GM12878 (cell line): ENCODE data around the gene CD82. TPM values are rescaled to one million over a fixed set of nuclear protein-coding genes. Genes with fewer than 3 reads are reported as not detected.

Experiments
- ATAC-seq: fragments of 200-7000 bp; cut with Tn5 transposase; 3 replicates; pipeline ENCODE4 v1.9.1; 2020; ENCODE audit warnings: mild to moderate bottlenecking, moderate library complexity
- Bru-seq: library from RNA; stranded (reverse); fragments of 400-500 nt; gene quantifications from one replicate; lab custom pipeline; 2021; lab: Mats Ljungman, UMichigan
- BruChase-seq, 2 experiments: library from RNA; stranded (reverse); fragments of 400-500 nt; gene quantifications; one replicate each; lab custom pipeline; 2021; lab: Mats Ljungman, UMichigan
- BruUV-seq: library from RNA; stranded (reverse); fragments of 400-500 nt; replicated peaks from 2 replicates; lab custom pipeline; 2021; lab: Mats Ljungman, UMichigan
- CTCF ChIA-PET: fragments of 300-600 bp; sonication (Branson Sonifier 250); formaldehyde crosslinking; extraction: SDS; loops from one replicate; lab custom pipeline; 2021; ENCODE audit warnings: inconsistent platforms; lab: Yijun Ruan, JAX
- POLR2A ChIA-PET: fragments of 350-600 bp; formaldehyde crosslinking; extraction: SDS; loops from one replicate; lab custom pipeline; 2021; ENCODE audit warnings: inconsistent platforms; lab: Charles Lee
- RAD21 ChIA-PET: fragments of 300-600 bp; sonication (Branson Sonifier 250); formaldehyde crosslinking; loops from one replicate; lab custom pipeline; 2023; ENCODE audit warnings: antibody characterized with exemption; ENCODE audit not compliant: unreplicated experiment; lab: Charles Lee
- SMC1A ChIA-PET: fragments of 300-600 bp; sonication (Branson Sonifier 250); formaldehyde crosslinking; loops from one replicate; lab custom pipeline; 2023; ENCODE audit not compliant: unreplicated experiment, uncharacterized antibody; lab: Charles Lee
- DNase-seq: peaks from one replicate; pipeline ENCODE4 v3.0.0-alpha.2; 2011; ENCODE audit warnings: low read depth, low spot score
- FAIRE-seq: peaks from 3 replicates; lab custom pipeline; 2011; peaks lifted over from hg19 to GRCh38; lab: Jason Lieb, UNC
- H2AFZ ChIP-seq: 2 replicates; pipeline ENCODE4 v1.6.0; 2011; ENCODE audit warnings: low read depth, low read length, control low read depth; ENCODE audit not compliant: control insufficient read depth
- H3K27ac ChIP-seq: 2 replicates; pipeline ENCODE4 v1.5.1; 2011; ENCODE audit warnings: control low read depth; ENCODE audit not compliant: control insufficient read depth, insufficient read depth
- H3K27me3 ChIP-seq, 2 experiments: replicated peaks in 1 of 2; 2 replicates each; pipeline versions ENCODE4 v1.6.0 to v1.6.1; 2011; ENCODE audit warnings: low read length in 1 of 2; ENCODE audit not compliant: control insufficient read depth in 2 of 2, insufficient read depth in 2 of 2
- H3K36me3 ChIP-seq, 2 experiments: 2 replicates each; pipeline ENCODE4 v1.5.1; 2011; ENCODE audit warnings: low read length in 1 of 2; ENCODE audit not compliant: control insufficient read depth in 2 of 2, insufficient read depth in 2 of 2
- H3K4me1 ChIP-seq: 2 replicates; pipeline ENCODE4 v1.6.1; 2011; ENCODE audit warnings: mild to moderate bottlenecking, low read length, moderate library complexity, mixed read lengths; ENCODE audit not compliant: control insufficient read depth, insufficient read depth
- H3K4me2 ChIP-seq: 2 replicates; pipeline ENCODE4 v1.6.0; 2011; ENCODE audit warnings: control low read depth; ENCODE audit not compliant: control insufficient read depth, insufficient read depth
- H3K4me3 ChIP-seq: fragments of 200-600 bp; sonication (generic); 2 replicates; pipeline ENCODE4 v1.5.1; 2016
- H3K79me2 ChIP-seq: 2 replicates; pipeline ENCODE4 v1.6.0; 2011; ENCODE audit warnings: low read length; ENCODE audit not compliant: control insufficient read depth, insufficient read depth
- H3K9ac ChIP-seq: 2 replicates; pipeline ENCODE4 v1.8.0; 2011; ENCODE audit warnings: low read length, control low read depth, mixed read lengths; ENCODE audit not compliant: control insufficient read depth, insufficient read depth
- H3K9me3 ChIP-seq: replicated peaks from 3 replicates; pipeline ENCODE4 v1.5.1; 2011; ENCODE audit warnings: mild to moderate bottlenecking, low read length; ENCODE audit not compliant: control insufficient read depth, insufficient read depth
- H4K20me1 ChIP-seq: 2 replicates; pipeline ENCODE4 v1.6.0; 2011; ENCODE audit not compliant: control insufficient read depth, insufficient read depth
- CHD1 ChIP-seq: IDR thresholded peaks from 2 replicates; pipeline ENCODE4 v1.6.1; 2012; ENCODE audit warnings: low read depth, low read length, improper control_type of control experiment
- E4F1 ChIP-seq: fragments of 450-650 bp; IDR thresholded peaks from 2 replicates; pipeline ENCODE4 v1.6.1; 2018; ENCODE audit warnings: borderline replicate concordance, mild to moderate bottlenecking; ENCODE audit not compliant: partially characterized antibody
- EED ChIP-seq: sonication (generic); IDR thresholded peaks from 2 replicates; pipeline ENCODE4 v1.6.1; 2016; ENCODE audit warnings: antibody characterized with exemption, low read depth
- EP300 ChIP-seq, 2 experiments: fragments of 150-350 bp in 1 of 2; IDR thresholded peaks; 2 replicates each; pipeline ENCODE4 v1.6.1; 2011 to 2012; ENCODE audit warnings: low read depth in 2 of 2, low read length in 2 of 2, borderline replicate concordance in 1 of 2, improper control_type of control experiment in 1 of 2, inconsistent platforms in 1 of 2; ENCODE audit not compliant: control insufficient read depth in 1 of 2
- POLR2A ChIP-seq: IDR thresholded peaks from 2 replicates; pipeline ENCODE4 v1.6.1; 2011; ENCODE audit warnings: low read depth, mild to moderate bottlenecking, low read length
- STAT1 ChIP-seq: fragments of 450-650 bp; conservative IDR thresholded peaks from 2 replicates; pipeline ENCODE4 v1.6.1; 2014; ENCODE audit warnings: antibody characterized with exemption, mild to moderate bottlenecking
- YY1 ChIP-seq: IDR thresholded peaks from 2 replicates; pipeline ENCODE4 v1.6.1; 2011; ENCODE audit warnings: low read depth, mild to moderate bottlenecking, low read length
- ZBTB40 ChIP-seq: fragments of 450-650 bp; IDR thresholded peaks from 2 replicates; pipeline ENCODE4 v1.6.1; 2016; ENCODE audit warnings: mild to moderate bottlenecking, moderate library complexity, borderline replicate concordance
- WGBS: methylation state at CpG from one replicate; pipeline ENCODE4 v1.1.6; 2016; ENCODE audit warnings: low lambda C conversion rate; ENCODE audit not compliant: insufficient replicate concordance, insufficient coverage; ENCODE audit errors: missing lambda C conversion rate; 5-methylcytosine and 5-hydroxymethylcytosine counted together
- in situ Hi-C: fragments of 300-500 bp; cut with MboI; formaldehyde crosslinking; loops from 9 replicates; pipeline ENCODE4 v1.14.3; 2018; ENCODE audit warnings: mixed read lengths
- intact Hi-C: fragments of 100-400 bp; cut with micrococcal nuclease; formaldehyde crosslinking; loops from one replicate; pipeline ENCODE4 v1.14.2; 2022; ENCODE audit not compliant: unreplicated experiment
- long read RNA-seq, 2 experiments: library from polyadenylated mRNA; unstranded; transcript quantifications; one replicate each; pipeline ENCODE4 v2.0.0, GENCODE V29; 2019 to 2020
- polyA minus RNA-seq, 3 experiments: library from RNA; depleted of rRNA, polyadenylated mRNA; stranded (reverse); fragments of >200 nt; gene quantifications; 2 replicates each; pipeline ENCODE4 v1.2.3, GENCODE V29; 2011
- polyA plus RNA-seq, 11 experiments: library from polyadenylated mRNA; depleted of rRNA in 4 of 11; unstranded in 6 of 11; stranded (reverse) in 5 of 11; fragments of >200 nt; fragmentation: Nextera tagmentation in 4 of 11; fragmentation: Illumina TruSeq in 1 of 11; extraction: Ambion mirVana in 4 of 11; extraction: Trizol in 1 of 11; gene quantifications; 1 replicate in 1 of 11; 2 replicates in 10 of 11; pipeline versions ENCODE4 v1.2.1 to v1.2.3, GENCODE V29; 2011 to 2016; ENCODE audit warnings: inconsistent platforms in 2 of 11, missing spikeins in 2 of 11, low read depth in 1 of 11
- total RNA-seq, 4 experiments: library from RNA; depleted of rRNA in 3 of 4; stranded (reverse); fragments of >200 nt in 3 of 4; fragmentation: Illumina TruSeq in 1 of 4; extraction: Trizol in 1 of 4; gene quantifications; 2 replicates each; pipeline versions ENCODE4 v1.2.1 to v1.2.3, GENCODE V29; 2013 to 2021

CD82 gene
- total RNA-seq (2013; cell fraction: nucleolus; rRNA removed): 202 and 214 TPM in 2 replicates
- total RNA-seq (2014; rRNA removed) (60.0 and 69.4 TPM in 2 replicates), total RNA-seq (2014; rRNA removed; fragmentation: Illumina TruSeq; extraction: Trizol) (65.0 and 66.4 TPM in 2 replicates), total RNA-seq (2021) (166 and 178 TPM in 2 replicates), polyA plus RNA-seq (2011; rRNA removed) (94.5 and 176 TPM in 2 replicates), polyA plus RNA-seq (2014; fragmentation: Illumina TruSeq; extraction: Trizol) (17.8 and 51.8 TPM in 2 replicates), polyA plus RNA-seq (2014; fragmentation: Nextera tagmentation; extraction: Ambion mirVana) (1 to 10 TPM; 5.2 to 8.2 TPM), polyA plus RNA-seq (2014; rRNA removed) (97.7 and 100 TPM in 2 replicates), polyA plus RNA-seq (2016; fragmentation: Nextera tagmentation; extraction: Ambion mirVana) (100 to 1,000 TPM; 159 to 180 TPM), polyA minus RNA-seq (2011; rRNA and poly(A)+ RNA removed) (136 and 174 TPM in 2 replicates), Bru-seq, nascent RNA (percentile 96 among the genes with signal in this experiment), BruChase-seq, experiment 1, labeled RNA remaining after a 6-hour chase (percentile 98 among the genes with signal in this experiment), BruChase-seq, experiment 2, labeled RNA remaining after a 2-hour chase (percentile 94 among the genes with signal in this experiment)
- 57.7 TPM for polyA plus RNA-seq (2011; ENCODE audit: low read depth)
- polyA plus RNA-seq (2011; cell fraction: cytosol; rRNA removed): 223 and 282 TPM in 2 replicates
- 60.1 and 67.9 TPM in 2 replicates for polyA plus RNA-seq (2011; cell fraction: nucleus; rRNA removed)
- polyA plus RNA-seq (2012): 108 and 130 TPM in 2 replicates
- polyA minus RNA-seq (2011; cell fraction: cytosol; rRNA and poly(A)+ RNA removed): 59.5 and 63.5 TPM in 2 replicates
- 29.3 and 45.1 TPM in 2 replicates for polyA minus RNA-seq (2011; cell fraction: nucleus; rRNA and poly(A)+ RNA removed)
- long read RNA-seq, experiment 1, transcript CD82-201 (10 exons, 2,289 nt): major isoform, 145 of 169 reads
- long read RNA-seq, experiment 1, partial matches to known transcripts: 6 of 169 reads
- long read RNA-seq, experiment 1, other reads (novel, unspliced or antisense): 16 of 169 reads
- long read RNA-seq, experiment 2, transcript CD82-201 (10 exons, 2,289 nt): major isoform, 124 of 149 reads
- long read RNA-seq, experiment 2, partial matches to known transcripts: 12 of 149 reads
- long read RNA-seq, experiment 2, other reads (novel, unspliced or antisense): 13 of 149 reads

DNA sequence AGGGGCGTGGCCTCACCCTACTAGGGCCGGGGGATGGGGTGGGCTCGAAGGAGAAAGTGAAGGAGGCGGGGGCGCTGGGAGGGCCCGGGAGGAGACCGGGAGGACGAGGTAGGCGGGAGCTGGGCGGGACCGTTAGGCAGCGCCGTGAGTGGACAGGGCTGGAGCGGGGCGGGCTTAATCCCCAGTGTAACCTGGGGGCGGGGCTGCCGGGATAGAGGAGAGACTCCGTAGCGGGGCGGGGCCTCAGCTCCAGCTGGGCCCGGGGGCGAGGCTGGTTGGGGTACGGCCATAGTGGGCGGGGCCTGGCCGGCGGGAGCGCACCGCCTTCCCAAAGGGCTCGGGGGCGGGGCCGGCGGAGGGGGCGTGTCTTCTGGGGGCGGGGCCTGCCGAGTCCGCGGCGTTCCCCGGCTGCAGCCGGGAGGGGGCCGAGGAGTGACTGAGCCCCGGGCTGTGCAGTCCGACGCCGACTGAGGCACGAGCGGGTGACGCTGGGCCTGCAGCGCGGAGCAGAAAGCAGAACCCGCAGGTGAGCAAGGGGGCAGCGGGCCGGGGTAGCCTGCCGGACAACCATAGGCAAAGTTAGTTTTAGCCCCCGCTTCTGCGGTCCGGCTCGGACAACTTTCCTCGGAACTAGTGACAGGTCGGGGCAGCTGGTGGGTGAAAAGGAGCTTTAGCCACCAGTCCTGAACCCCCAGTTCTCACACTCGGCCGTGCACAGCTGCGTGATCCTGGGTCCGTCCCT, at the start of gene CD82:
Gene CD82, plus strand, starts transcription at position 453 of the 742 bp plus-strand sequence. CDS start 29,000 bp downstream, outside the sequence.
- CTCF ChIA-PET: interaction anchor here (0.7 to 4.7 kb wide), 9 partner anchors 8 to 52 kb away, joined by 3 to 27 read pairs (median 4); no protein-coding TSS in a partner anchor
- SMC1A ChIA-PET: interaction anchor here (0.8 to 14.0 kb wide), 7 partner anchors 9 to 56 kb away, joined by 3 to 433 read pairs (median 9); no protein-coding TSS in a partner anchor
- no TSS peak for BruUV-seq
- Histone ChIP-seq H3K27me3 (no peaks in the 10 kb centered on the region), H3K9me3 (no peaks in the 10 kb centered on the region; the same call in 2 of the 3 replicates), H3K27ac (peak within 1 kb of the TSS; percentile 83), H4K20me1 (no peaks in the 10 kb centered on the region), H3K4me3 (peak within 1 kb of the TSS; percentile 89), H2AFZ (peak within 1 kb of the TSS; percentile 62), H3K4me1 (peaks cover 38% of the 10 kb centered on the region), H3K9ac (peak within 1 kb of the TSS; percentile 86), H3K4me2 (peak within 1 kb of the TSS; percentile 88), H3K36me3 (peaks cover 0 to 2% of the 10 kb centered on the region in 2 experiments; a peak in 3 of 4 replicates), H3K79me2 (peaks cover 49% of the 10 kb centered on the region)
- ATAC-seq: peak; percentile 84
- DNase-seq: peak; percentile 84
- in situ Hi-C loops: loop anchor here (5.0 kb wide), 1 partner anchor 42 kb away; no protein-coding TSS in a partner anchor
- POLR2A ChIA-PET: interaction anchor here (0.6 to 23.1 kb wide), 12 partner anchors 8 to 471 kb away, joined by 3 to 434 read pairs (median 6); no protein-coding TSS in a partner anchor
- RAD21 ChIA-PET: interaction anchor here (0.6 to 6.8 kb wide), 11 partner anchors 8 to 371 kb away, joined by 3 to 76 read pairs (median 5); no protein-coding TSS in a partner anchor
- peak; percentile 56 for FAIRE-seq
- intact Hi-C loops: loop anchor here (5.0 to 10.0 kb wide), 2 partner anchors 297 to 881 kb away; partner anchors contain the start of gene HSD17B12
- 2% methylated on average over 25 of the region's 64 CpGs for WGBS
- TF ChIP-seq STAT1 (no peak), E4F1 (no peak), POLR2A (peak; percentile 96), YY1 (peak; percentile 40), CHD1 (0 out of 2 replicates have a peak, but pooled peaks have one; percentile 63), EED (no peak; the same call in 1 of the 2 replicates), EP300 (IDR thresholded peaks at IDR 0.05; ENCODE audit: borderline replicate concordance in 1 of 2, control insufficient read depth in 1 of 2, low read depth in 2 of 2, low read length in 2 of 2) (no peak), ZBTB40 (no peak)
